Measurements from ENCODE around the gene TMEM240. TPM values are rescaled to one million over a fixed set of nuclear protein-coding genes. Genes with fewer than 3 reads are reported as not detected.
"Not testable (repeated sequence)": the region's sequence is repeated elsewhere in the genome, so short reads cannot be mapped to it uniquely, and the experiment has no call there.

Gene TMEM240
- total and polyA plus RNA-seq, 2 experiments from 2014 or later = 1.8 to 5.1 TPM

GRCh38 chr1:1517973-1518620 is 22.3 kb downstream of the TMEM240 start (continued):
- no peak for TF ChIP-seq EZH2phosphoT487 (IDR thresholded peaks at IDR 0.05; ENCODE audit: unreplicated experiment)
- no peak for TF ChIP-seq REST (IDR thresholded peaks at IDR 0.05; ENCODE audit: unreplicated experiment)
- TF ChIP-seq JUNB (IDR thresholded peaks at IDR 0.05; ENCODE audit: unreplicated experiment) = no peak
- TF ChIP-seq STAT1 (IDR thresholded peaks at IDR 0.05; ENCODE audit: unreplicated experiment) = no peak
- no peak for TF ChIP-seq ETS1 (IDR thresholded peaks at IDR 0.05)
- no peak for TF ChIP-seq POLR2AphosphoS5 (IDR thresholded peaks at IDR 0.05; ENCODE audit: low read depth)

DNA sequence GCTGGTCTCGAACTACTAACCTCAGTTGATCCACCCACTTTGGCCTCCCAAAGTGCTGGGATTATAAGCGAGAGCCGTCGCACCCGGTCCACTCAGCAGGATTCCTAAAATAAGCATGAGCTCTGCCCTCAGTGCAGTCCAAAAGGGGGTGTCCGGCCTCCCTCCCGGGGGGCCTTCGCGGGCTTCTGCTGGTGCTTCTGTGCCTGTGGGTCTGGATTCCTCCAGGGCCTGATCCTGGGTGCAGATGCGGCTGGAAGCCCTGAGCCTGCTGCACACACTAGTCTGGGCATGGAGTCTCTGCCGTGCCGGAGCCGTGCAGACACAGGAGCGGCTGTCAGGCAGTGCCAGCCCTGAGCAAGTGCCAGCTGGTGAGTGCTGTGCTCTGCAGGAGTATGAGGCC is 23.5 kb downstream of the TMEM240 start:
- H3K36me3 ChIP-seq (ENCODE audit: insufficient read depth); H2AFZ ChIP-seq; DNase-seq (ENCODE audit: low spot score); H3K4me3 ChIP-seq; ATAC-seq; H3K27me3 ChIP-seq (ENCODE audit: insufficient read depth); H3K4me1 Mint-ChIP-seq; H3K4me1 ChIP-seq (ENCODE audit: insufficient read depth); H3F3A ChIP-seq (replicated peaks; ENCODE audit: low read depth); H4K20me1 ChIP-seq (replicated peaks; ENCODE audit: insufficient read depth); H3K27ac Mint-ChIP-seq; H3K27ac ChIP-seq (ENCODE audit: low read depth); H3K9me3 Mint-ChIP-seq; H3K4me2 ChIP-seq; H3K4me3 Mint-ChIP-seq; H3K9me2 ChIP-seq (ENCODE audit: insufficient read depth); H3K27me3 Mint-ChIP-seq (ENCODE audit: insufficient read depth, low read depth, poor library complexity): not testable (repeated sequence)
- peaks cover 28% of the 10 kb centered on the region for H3K36me3 Mint-ChIP-seq (ENCODE audit: low read depth)
- peaks cover 18% of the 10 kb centered on the region for H3K79me2 ChIP-seq (replicated peaks; ENCODE audit: insufficient read depth)

DNA sequence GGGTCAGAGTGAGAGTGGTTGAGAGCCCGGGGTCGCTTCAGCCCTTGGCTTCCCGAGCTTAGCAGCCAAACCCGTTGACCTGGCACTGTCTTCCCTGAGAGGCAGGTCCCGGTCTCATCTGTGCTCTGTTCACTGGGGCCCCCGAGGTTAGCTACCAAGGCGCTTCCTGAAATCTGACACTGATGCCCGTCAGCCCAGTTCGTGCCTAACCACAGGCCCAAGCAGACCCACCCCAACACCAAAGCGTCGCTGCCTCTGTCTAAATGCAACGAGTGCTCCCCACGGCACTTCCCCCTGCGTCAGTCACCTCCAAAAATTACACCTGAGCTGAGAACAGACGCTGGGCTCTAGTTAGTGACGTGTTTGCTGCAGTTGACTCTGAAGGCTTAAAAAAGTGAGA is 26.0 kb downstream of the TMEM240 start:
- not testable (repeated sequence) for H4K20me1 ChIP-seq (replicated peaks; ENCODE audit: insufficient read depth); H2AFZ ChIP-seq; H3K27me3 Mint-ChIP-seq (ENCODE audit: insufficient read depth, low read depth, poor library complexity); H3K4me1 Mint-ChIP-seq; H3F3A ChIP-seq (replicated peaks; ENCODE audit: low read depth); H3K36me3 ChIP-seq (ENCODE audit: insufficient read depth); H3K9me3 Mint-ChIP-seq; ATAC-seq; H3K27me3 ChIP-seq (ENCODE audit: insufficient read depth); H3K4me3 Mint-ChIP-seq; H3K27ac ChIP-seq (ENCODE audit: low read depth); H3K4me2 ChIP-seq; H3K27ac Mint-ChIP-seq; H3K9me2 ChIP-seq (ENCODE audit: insufficient read depth); DNase-seq (ENCODE audit: low spot score); H3K4me3 ChIP-seq; H3K4me1 ChIP-seq (ENCODE audit: insufficient read depth)
- H3K36me3 Mint-ChIP-seq (ENCODE audit: low read depth) = peaks cover 20% of the 10 kb centered on the region
- peaks cover 18% of the 10 kb centered on the region for H3K79me2 ChIP-seq (replicated peaks; ENCODE audit: insufficient read depth)

GRCh38 chr1:1513675-1514074 is 26.7 kb downstream of the TMEM240 start:
- H3K27me3 Mint-ChIP-seq (ENCODE audit: insufficient read depth, low read depth, poor library complexity); H2AFZ ChIP-seq; H3K27ac Mint-ChIP-seq; H3K27ac ChIP-seq (ENCODE audit: low read depth); H3K4me1 ChIP-seq (ENCODE audit: insufficient read depth); H4K20me1 ChIP-seq (replicated peaks; ENCODE audit: insufficient read depth); H3K36me3 ChIP-seq (ENCODE audit: insufficient read depth); ATAC-seq; H3K9me3 Mint-ChIP-seq; H3K4me1 Mint-ChIP-seq; H3K4me2 ChIP-seq; H3K4me3 ChIP-seq; H3K9me2 ChIP-seq (ENCODE audit: insufficient read depth); H3F3A ChIP-seq (replicated peaks; ENCODE audit: low read depth); DNase-seq (ENCODE audit: low spot score); H3K27me3 ChIP-seq (ENCODE audit: insufficient read depth): not testable (repeated sequence)
- H3K4me3 Mint-ChIP-seq = peak overlapping the region; percentile 68
- H3K79me2 ChIP-seq (replicated peaks; ENCODE audit: insufficient read depth) = peaks cover 18% of the 10 kb centered on the region
- peaks cover 17% of the 10 kb centered on the region for H3K36me3 Mint-ChIP-seq (ENCODE audit: low read depth)

DNA sequence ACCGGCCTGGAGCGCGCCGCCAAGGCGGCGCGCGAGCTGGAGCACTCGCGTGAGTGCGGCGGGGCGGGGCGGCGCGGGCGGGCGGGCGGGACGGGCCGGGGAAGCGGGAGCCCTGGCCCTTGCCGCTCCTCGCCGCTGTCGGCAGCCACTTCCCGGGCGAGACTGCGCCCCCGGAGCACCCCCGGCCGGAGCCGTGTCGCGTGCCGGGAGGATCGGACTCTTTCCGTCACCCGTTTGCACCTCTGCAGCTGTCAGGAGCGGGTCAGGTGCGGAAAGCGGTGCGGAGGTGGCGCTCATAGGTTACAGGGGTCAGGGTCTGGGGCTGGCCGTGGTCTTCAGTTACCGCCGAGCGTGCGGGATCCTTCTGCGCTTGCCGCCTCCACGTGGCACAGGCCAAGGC is 28.0 kb downstream of the TMEM240 start:
- DNase-seq (ENCODE audit: low spot score); H2AFZ ChIP-seq; H3K36me3 ChIP-seq (ENCODE audit: insufficient read depth); H4K20me1 ChIP-seq (replicated peaks; ENCODE audit: insufficient read depth); H3K4me1 Mint-ChIP-seq; H3K4me1 ChIP-seq (ENCODE audit: insufficient read depth); H3K9me3 Mint-ChIP-seq; H3K27me3 Mint-ChIP-seq (ENCODE audit: insufficient read depth, low read depth, poor library complexity); H3K27me3 ChIP-seq (ENCODE audit: insufficient read depth); H3K36me3 Mint-ChIP-seq (ENCODE audit: low read depth); H3K9me2 ChIP-seq (ENCODE audit: insufficient read depth); H3K27ac Mint-ChIP-seq; H3F3A ChIP-seq (replicated peaks; ENCODE audit: low read depth); H3K27ac ChIP-seq (ENCODE audit: low read depth): not testable (repeated sequence)
- Histone ChIP-seq H3K4me2 (0 out of 2 replicates have a peak overlapping the region, but pooled peaks have one; percentile 68), H3K79me2 (replicated peaks; ENCODE audit: insufficient read depth) (peaks cover 18% of the 10 kb centered on the region), H3K4me3 (peak overlapping the region; percentile 80)
- H3K4me3 Mint-ChIP-seq = peak overlapping the region; percentile 76
- peak; percentile 8 for ATAC-seq
